Activated effector memory CD4-positive, alpha-beta T cell treated with Interleukin-2 at 50 U/mL for 16 hours (primary cell): ENCODE results near the gene NDUFA13.
"Not testable (repeated sequence)": the region's sequence is repeated elsewhere in the genome, so short reads cannot be mapped to it uniquely, and the experiment has no call there.

ENCODE experiments used
- DNase-seq: peaks from one replicate; pipeline ENCODE4 v3.0.0-alpha.2; 2020

NDUFA13 gene

GRCh38 chr19:19515642-19516519 is at the start of gene NDUFA13:
Gene NDUFA13, plus strand, starts transcription at chr19:19516225. Its CDS starts 14 bp downstream, at chr19:19516239.
- DNase-seq = peak; percentile 92

GRCh38 chr19:19468424-19469050 is 47.5 kb upstream of the NDUFA13 start:
- DNase-seq = no peak

GRCh38 chr19:19470579-19470978 is 45.4 kb upstream of the NDUFA13 start:
- DNase-seq = no peak

GRCh38 chr19:19471682-19472081 is 44.3 kb upstream of the NDUFA13 start:
- no peak for DNase-seq

GRCh38 chr19:19472106-19472505 is 43.9 kb upstream of the NDUFA13 start:
- DNase-seq = not testable (repeated sequence)

GRCh38 chr19:19475015-19475765 is 40.8 kb upstream of the NDUFA13 start:
- DNase-seq = no peak

- no peak for DNase-seq
Observed at GRCh38 chr19:19475849-19476828, 39.9 kb upstream of the NDUFA13 start.

- DNase-seq = no peak
Observed at GRCh38 chr19:19477705-19478383, 38.2 kb upstream of the NDUFA13 start.

- no peak for DNase-seq
Observed at GRCh38 chr19:19480688-19481087, 35.3 kb upstream of the NDUFA13 start.

- no peak for DNase-seq
Observed at GRCh38 chr19:19482809-19483596, 33.0 kb upstream of the NDUFA13 start.

GRCh38 chr19:19485161-19485997 is 30.6 kb upstream of the NDUFA13 start:
- no peak for DNase-seq

GRCh38 chr19:19485998-19486290 is 30.1 kb upstream of the NDUFA13 start:
- DNase-seq = no peak

- DNase-seq = no peak
Observed at GRCh38 chr19:19486343-19487076, 29.5 kb upstream of the NDUFA13 start.

- no peak for DNase-seq
Observed at GRCh38 chr19:19487077-19487949, 28.7 kb upstream of the NDUFA13 start.

- DNase-seq = no peak
Observed at GRCh38 chr19:19487950-19488874, 27.8 kb upstream of the NDUFA13 start.

GRCh38 chr19:19488875-19489690 is 26.9 kb upstream of the NDUFA13 start:
- DNase-seq = peak; percentile 85
